Measurements from ENCODE around the gene SCRN2. TPM values are rescaled to one million over a fixed set of nuclear protein-coding genes. Genes with fewer than 3 reads are reported as not detected.
A peak's percentile ranks its signal among the peaks of the same experiment; 100 is the strongest.

Gene SCRN2
- total and polyA plus RNA-seq, 2 of the 13 experiments (the other 11 are each of a cell fraction or from before 2014, with no cell fraction given): 21.7 to 29.5 TPM

DNA sequence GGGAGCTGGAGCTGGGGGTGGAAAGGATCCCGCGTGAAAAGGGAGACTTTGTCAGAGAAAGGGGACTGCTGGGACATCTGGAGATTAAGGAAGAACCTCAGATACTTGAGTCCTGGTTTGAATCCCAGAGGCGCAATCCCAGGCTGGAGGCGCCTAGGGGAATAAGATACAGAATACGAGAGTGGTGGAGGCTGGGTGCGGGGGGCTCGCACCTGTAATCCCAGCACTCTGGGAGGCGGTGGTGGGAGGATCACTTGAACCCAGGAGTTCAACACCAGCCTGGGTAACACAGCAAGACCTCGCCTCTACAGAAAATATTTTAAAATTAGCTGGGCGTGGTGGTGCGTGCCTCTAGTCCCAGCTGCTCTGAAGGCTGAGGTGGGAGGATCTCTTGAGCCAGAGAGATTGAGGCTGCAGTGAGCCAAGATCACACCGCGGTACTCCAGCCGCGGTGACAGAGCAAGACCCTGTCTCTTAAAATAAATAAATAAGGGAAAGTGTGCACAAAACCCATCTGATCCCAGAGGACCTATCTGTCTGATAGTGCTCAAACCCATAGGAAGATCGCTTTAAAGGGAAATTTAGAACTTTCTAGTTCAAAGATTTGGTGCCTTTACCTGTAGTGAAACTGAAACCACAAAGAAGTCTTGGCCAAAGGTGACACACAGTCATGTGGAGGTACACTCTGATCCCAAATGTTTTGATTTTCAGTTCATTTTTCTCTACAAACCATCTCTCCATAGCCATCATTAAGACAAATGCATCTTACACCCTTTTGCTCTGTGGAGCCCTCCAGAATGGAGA is 617 bp upstream of the SCRN2 start:
- Histone ChIP-seq H3K79me2 (ENCODE audit: insufficient read depth, low read length) (peaks cover 10% of the 10 kb centered on the region), H4K20me1 (ENCODE audit: insufficient read depth, low read length) (no peaks in the 10 kb centered on the region), H3K9ac (ENCODE audit: insufficient read depth, low read depth, low read length) (peak overlapping the region; percentile 84), H3K4me1 (ENCODE audit: insufficient read depth, low read length) (peaks cover 72% of the 10 kb centered on the region), H3K27me3 (ENCODE audit: control insufficient read depth in 1 of 2, insufficient read depth in 2 of 2, low read length in 2 of 2) (no peaks in the 10 kb centered on the region; a peak in 1 of 5 replicates), H3K4me2 (ENCODE audit: low read depth, low read length) (peak overlapping the region; percentile 89), H3K4me3 (replicated peaks in 1 of 3; ENCODE audit: insufficient read depth in 1 of 3, low read depth in 2 of 3, low read length in 3 of 3) (peak overlapping the region; percentile 80 to 95 (median 84)), H3K36me3 (replicated peaks in 1 of 2; ENCODE audit: control insufficient read depth in 1 of 2, insufficient read depth in 2 of 2, low read length in 2 of 2) (no peaks in the 10 kb centered on the region; a peak in 2 of 5 replicates), H2AFZ (ENCODE audit: low read length) (peak overlapping the region; percentile 42), H3K9me3 (ENCODE audit: low read length) (no peaks in the 10 kb centered on the region), H3K27ac (ENCODE audit: extremely low read length, insufficient read depth, low read length) (peak overlapping the region; percentile 66)
- 12% methylated on average over 16 of the region's 16 CpGs for WGBS (ENCODE audit: low lambda C conversion rate)
- ChIA-PET POLR2A (interaction anchor here (0.9 to 2.8 kb wide), 18 partner anchors 9 to 192 kb away, joined by 3 to 56 read pairs (median 5); partner anchors contain the start of genes CDK5RAP3, KPNB1, LRRC46 and MRPL10), CTCF (ENCODE audit: low intra/inter-chr PET ratio, low total read pairs) (interaction anchor here (0.9 to 5.6 kb wide), 3 partner anchors 48 to 129 kb away, joined by 3 to 162 read pairs (median 10); partner anchors contain the start of genes CDK5RAP3 and SP2)
- no TSS peak for BruUV-seq (replicated peaks)
- ATAC-seq (peak; percentile 39), FAIRE-seq (no peak), DNase-seq (ENCODE audit: low spot score) (no peak)
- in situ Hi-C loops (cut with HindIII; ENCODE audit: extremely low pct_ligation_motif_present, low pct_unique_long_range_greater_than_20kb) (loop anchor here (5.0 kb wide), 2 partner anchors 51 to 176 kb away; no protein-coding TSS in a partner anchor), intact Hi-C loops (cut with micrococcal nuclease; ENCODE audit: unreplicated experiment) (loop anchor here (1.0 to 2.0 kb wide), 5 partner anchors 49 to 177 kb away; no protein-coding TSS in a partner anchor)
- no peak; the same call in 1 of the 2 replicates for TF ChIP-seq DMAP1 (CRISPR knock-in tag; IDR thresholded peaks at IDR 0.05)
- no peak for TF ChIP-seq KDM3A (CRISPR knock-in tag; IDR thresholded peaks at IDR 0.05; ENCODE audit: low read depth)
- TF ChIP-seq ISL2 (CRISPR knock-in tag; IDR thresholded peaks at IDR 0.05): 0 out of 2 replicates have a peak, but pooled peaks have one; percentile 5
- TF ChIP-seq MAFG (CRISPR knock-in tag; IDR thresholded peaks at IDR 0.05): no peak
- no peak for TF ChIP-seq ZNF619 (CRISPR knock-in tag; IDR thresholded peaks at IDR 0.05)
- no peak for TF ChIP-seq CREB1 (IDR thresholded peaks at IDR 0.05)
- no peak for TF ChIP-seq CREB1 (CRISPR knock-in tag; IDR thresholded peaks at IDR 0.05)
- TF ChIP-seq ZNF598 (CRISPR knock-in tag; IDR thresholded peaks at IDR 0.05; ENCODE audit: borderline replicate concordance): peak; percentile 2; the same call in 1 of the 2 replicates
- no peak for TF ChIP-seq SNAPC2 (CRISPR knock-in tag; IDR thresholded peaks at IDR 0.05)
- TF ChIP-seq, protein P1, sequence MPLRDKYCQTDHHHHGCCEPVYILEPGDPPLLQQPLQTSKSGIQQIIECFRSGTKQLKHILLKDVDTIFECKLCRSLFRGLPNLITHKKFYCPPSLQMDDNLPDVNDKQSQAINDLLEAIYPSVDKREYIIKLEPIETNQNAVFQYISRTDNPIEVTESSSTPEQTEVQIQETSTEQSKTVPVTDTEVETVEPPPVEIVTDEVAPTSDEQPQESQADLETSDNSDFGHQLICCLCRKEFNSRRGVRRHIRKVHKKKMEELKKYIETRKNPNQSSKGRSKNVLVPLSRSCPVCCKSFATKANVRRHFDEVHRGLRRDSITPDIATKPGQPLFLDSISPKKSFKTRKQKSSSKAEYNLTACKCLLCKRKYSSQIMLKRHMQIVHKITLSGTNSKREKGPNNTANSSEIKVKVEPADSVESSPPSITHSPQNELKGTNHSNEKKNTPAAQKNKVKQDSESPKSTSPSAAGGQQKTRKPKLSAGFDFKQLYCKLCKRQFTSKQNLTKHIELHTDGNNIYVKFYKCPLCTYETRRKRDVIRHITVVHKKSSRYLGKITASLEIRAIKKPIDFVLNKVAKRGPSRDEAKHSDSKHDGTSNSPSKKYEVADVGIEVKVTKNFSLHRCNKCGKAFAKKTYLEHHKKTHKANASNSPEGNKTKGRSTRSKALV (CRISPR knock-in tag; IDR thresholded peaks at IDR 0.05): no peak; the same call in 1 of the 2 replicates
- TF ChIP-seq SRSF9 (IDR thresholded peaks at IDR 0.05; ENCODE audit: borderline replicate concordance, insufficient read depth, low read depth, low read length, poor library complexity, severe bottlenecking): no peak
- TF ChIP-seq, protein P2, sequence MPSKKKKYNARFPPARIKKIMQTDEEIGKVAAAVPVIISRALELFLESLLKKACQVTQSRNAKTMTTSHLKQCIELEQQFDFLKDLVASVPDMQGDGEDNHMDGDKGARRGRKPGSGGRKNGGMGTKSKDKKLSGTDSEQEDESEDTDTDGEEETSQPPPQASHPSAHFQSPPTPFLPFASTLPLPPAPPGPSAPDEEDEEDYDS (CRISPR knock-in tag; IDR thresholded peaks at IDR 0.05): no peak
- 0 out of 2 replicates have a peak, but pooled peaks have one; percentile 10 for TF ChIP-seq ZNF552 (CRISPR knock-in tag; IDR thresholded peaks at IDR 0.05; ENCODE audit: borderline replicate concordance)
- TF ChIP-seq IRX3 (CRISPR knock-in tag; IDR thresholded peaks at IDR 0.05; ENCODE audit: borderline replicate concordance, low read depth): no peak
- TF ChIP-seq ZNF124 (CRISPR knock-in tag; IDR thresholded peaks at IDR 0.05): no peak
- peak; percentile 16 for TF ChIP-seq RBM39 (IDR thresholded peaks at IDR 0.05; ENCODE audit: low read depth, low read length, poor library complexity, severe bottlenecking)
- TF ChIP-seq, protein P3, sequence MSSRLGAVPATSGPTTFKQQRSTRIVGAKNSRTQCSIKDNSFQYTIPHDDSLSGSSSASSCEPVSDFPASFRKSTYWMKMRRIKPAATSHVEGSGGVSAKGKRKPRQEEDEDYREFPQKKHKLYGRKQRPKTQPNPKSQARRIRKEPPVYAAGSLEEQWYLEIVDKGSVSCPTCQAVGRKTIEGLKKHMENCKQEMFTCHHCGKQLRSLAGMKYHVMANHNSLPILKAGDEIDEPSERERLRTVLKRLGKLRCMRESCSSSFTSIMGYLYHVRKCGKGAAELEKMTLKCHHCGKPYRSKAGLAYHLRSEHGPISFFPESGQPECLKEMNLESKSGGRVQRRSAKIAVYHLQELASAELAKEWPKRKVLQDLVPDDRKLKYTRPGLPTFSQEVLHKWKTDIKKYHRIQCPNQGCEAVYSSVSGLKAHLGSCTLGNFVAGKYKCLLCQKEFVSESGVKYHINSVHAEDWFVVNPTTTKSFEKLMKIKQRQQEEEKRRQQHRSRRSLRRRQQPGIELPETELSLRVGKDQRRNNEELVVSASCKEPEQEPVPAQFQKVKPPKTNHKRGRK (CRISPR knock-in tag; IDR thresholded peaks at IDR 0.05): no peak
- TF ChIP-seq ZNF225 (CRISPR knock-in tag; IDR thresholded peaks at IDR 0.05): no peak
- TF ChIP-seq, protein P4, sequence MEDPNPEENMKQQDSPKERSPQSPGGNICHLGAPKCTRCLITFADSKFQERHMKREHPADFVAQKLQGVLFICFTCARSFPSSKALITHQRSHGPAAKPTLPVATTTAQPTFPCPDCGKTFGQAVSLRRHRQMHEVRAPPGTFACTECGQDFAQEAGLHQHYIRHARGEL (CRISPR knock-in tag; IDR thresholded peaks at IDR 0.05): 0 out of 2 replicates have a peak, but pooled peaks have one; percentile 5
- TF ChIP-seq ARNTL (CRISPR knock-in tag; IDR thresholded peaks at IDR 0.05): no peak

Measured in HepG2 (cell line).